Memory B cell (primary cell): ENCODE results near the gene DOK3.
A peak's percentile ranks its signal among the peaks of the same experiment; 100 is the strongest.

ENCODE experiments used
- ATAC-seq: fragments of 150-1000 bp; cut with Tn5 transposase; 2 replicates; pipeline ENCODE4 v1.10.0; 2021; ENCODE audit warnings: low read depth, mild to moderate bottlenecking, moderate library complexity
- DNase-seq, 2 donors: peaks; one replicate each; pipeline ENCODE4 v3.0.0; 2022; ENCODE audit warnings: low spot score in 2 of 2
- H3K27ac Mint-ChIP-seq: one replicate; pipeline ENCODE4 v1.8.0; 2022; ENCODE audit warnings: mild to moderate bottlenecking, moderate library complexity, mixed read lengths
- H3K27me3 Mint-ChIP-seq: one replicate; pipeline ENCODE4 v1.8.0; 2022; ENCODE audit warnings: mixed read lengths
- H3K36me3 Mint-ChIP-seq: one replicate; pipeline ENCODE4 v1.8.0; 2022; ENCODE audit warnings: mild to moderate bottlenecking, mixed read lengths
- H3K4me1 Mint-ChIP-seq: one replicate; pipeline ENCODE4 v1.8.0; 2022; ENCODE audit warnings: mixed read lengths
- H3K4me3 Mint-ChIP-seq: one replicate; pipeline ENCODE4 v1.8.0; 2022; ENCODE audit warnings: mild to moderate bottlenecking, moderate library complexity, mixed read lengths
- H3K9me3 Mint-ChIP-seq: one replicate; pipeline ENCODE4 v1.8.0; 2022; ENCODE audit warnings: mixed read lengths

DOK3 gene

GRCh38 chr5:177456976-177457851, 52.4 kb downstream of the DOK3 start:
- H3K27me3 Mint-ChIP-seq = no peaks in the 10 kb centered on the region
- peaks cover 9% of the 10 kb centered on the region for H3K4me1 Mint-ChIP-seq
- peak overlapping the region; percentile 45 for H3K27ac Mint-ChIP-seq
- H3K9me3 Mint-ChIP-seq = no peaks in the 10 kb centered on the region
- H3K36me3 Mint-ChIP-seq = no peaks in the 10 kb centered on the region
- peak in 1 of 2 donors; percentile 68 for DNase-seq
- ATAC-seq = peak; percentile 16
- no peak overlapping the region for H3K4me3 Mint-ChIP-seq

- Mint-ChIP-seq H3K4me3 (peak overlapping the region; percentile 93), H3K4me1 (peaks cover 14% of the 10 kb centered on the region), H3K36me3 (no peaks in the 10 kb centered on the region), H3K9me3 (no peaks in the 10 kb centered on the region), H3K27ac (peak overlapping the region; percentile 98), H3K27me3 (no peaks in the 10 kb centered on the region)
- no peak for DNase-seq
- no peak for ATAC-seq
Measured at GRCh38 chr5:177456591-177456964, 53.0 kb downstream of the DOK3 start.

- Mint-ChIP-seq H3K27ac (peak overlapping the region; percentile 98), H3K36me3 (no peaks in the 10 kb centered on the region), H3K4me1 (peaks cover 15% of the 10 kb centered on the region), H3K27me3 (no peaks in the 10 kb centered on the region), H3K9me3 (no peaks in the 10 kb centered on the region), H3K4me3 (peak overlapping the region; percentile 93)
- DNase-seq (peak; percentile 93 to 94), ATAC-seq (peak; percentile 28)
Measured at GRCh38 chr5:177455661-177456590, 53.7 kb downstream of the DOK3 start.

GRCh38 chr5:177455036-177455660, 54.5 kb downstream of the DOK3 start:
- H3K27me3 Mint-ChIP-seq = no peaks in the 10 kb centered on the region
- no peaks in the 10 kb centered on the region for H3K9me3 Mint-ChIP-seq
- ATAC-seq (peak; percentile 50), DNase-seq (peak; percentile 97 to 99)
- peak overlapping the region; percentile 98 for H3K27ac Mint-ChIP-seq
- peak overlapping the region; percentile 93 for H3K4me3 Mint-ChIP-seq
- no peaks in the 10 kb centered on the region for H3K36me3 Mint-ChIP-seq
- peaks cover 18% of the 10 kb centered on the region for H3K4me1 Mint-ChIP-seq

GRCh38 chr5:177454397-177455035, 55.1 kb downstream of the DOK3 start:
- peak overlapping the region; percentile 98 for H3K27ac Mint-ChIP-seq
- ATAC-seq = peak; percentile 46
- H3K4me3 Mint-ChIP-seq = peak overlapping the region; percentile 93

GRCh38 chr5:177453852-177454396, 55.7 kb downstream of the DOK3 start:
- DNase-seq (peak in 1 of 2 donors; percentile 67), ATAC-seq (peak; percentile 25)
- H3K4me3 Mint-ChIP-seq = peak overlapping the region; percentile 90
- H3K36me3 Mint-ChIP-seq = no peaks in the 10 kb centered on the region
- no peaks in the 10 kb centered on the region for H3K9me3 Mint-ChIP-seq
- peak overlapping the region; percentile 98 for H3K27ac Mint-ChIP-seq
- H3K4me1 Mint-ChIP-seq = peaks cover 18% of the 10 kb centered on the region
- no peaks in the 10 kb centered on the region for H3K27me3 Mint-ChIP-seq

More at GRCh38 chr5:177454397-177455035, 55.1 kb downstream of the DOK3 start:
- Mint-ChIP-seq H3K4me1 (peaks cover 18% of the 10 kb centered on the region), H3K9me3 (no peaks in the 10 kb centered on the region), H3K36me3 (no peaks in the 10 kb centered on the region), H3K27me3 (no peaks in the 10 kb centered on the region)
- peak; percentile 99 for DNase-seq

GRCh38 chr5:177452688-177453638, 56.7 kb downstream of the DOK3 start:
- DNase-seq = no peak
- peaks cover 25% of the 10 kb centered on the region for H3K4me1 Mint-ChIP-seq
- ATAC-seq = no peak
- H3K27me3 Mint-ChIP-seq = no peaks in the 10 kb centered on the region
- no peak overlapping the region for H3K4me3 Mint-ChIP-seq
- peak overlapping the region; percentile 98 for H3K27ac Mint-ChIP-seq
- H3K36me3 Mint-ChIP-seq = no peaks in the 10 kb centered on the region
- no peaks in the 10 kb centered on the region for H3K9me3 Mint-ChIP-seq
